HG03342 (cell line): ENCODE measurements around the gene HINT1.
"Not testable (repeated sequence)": the region's sequence is repeated elsewhere in the genome, so short reads cannot be mapped to it uniquely, and the experiment has no call there.

Experiments used
- ATAC-seq: cut with Tn5 transposase; IDR thresholded peaks from one replicate; pipeline ENCODE4 v1.9.1; 2021; ENCODE audit warnings: mild to moderate bottlenecking, moderate library complexity; ENCODE audit not compliant: unreplicated experiment

HINT1 gene

GRCh38 chr5:131165119-131165727, at the start of gene HINT1:
HINT1 (minus strand) TSS chr5:131165256; CDS start chr5:131165205, 51 bp downstream.
- ATAC-seq: peak; percentile 83

- no peak for ATAC-seq
Observed at GRCh38 chr5:131214609-131215227, 49.7 kb upstream of the HINT1 start.

GRCh38 chr5:131212471-131213021, 47.5 kb upstream of the HINT1 start:
- peak; percentile 43 for ATAC-seq

- ATAC-seq: no peak
Observed at GRCh38 chr5:131211669-131212068, 46.6 kb upstream of the HINT1 start.

GRCh38 chr5:131210151-131210510, 45.1 kb upstream of the HINT1 start:
- ATAC-seq: no peak

- peak; percentile 83 for ATAC-seq
Observed at GRCh38 chr5:131209506-131210150, 44.6 kb upstream of the HINT1 start.

GRCh38 chr5:131209175-131209505, 44.1 kb upstream of the HINT1 start:
- no peak for ATAC-seq

GRCh38 chr5:131206772-131207171, 41.7 kb upstream of the HINT1 start:
- no peak for ATAC-seq

GRCh38 chr5:131206061-131206460, 41.0 kb upstream of the HINT1 start:
- ATAC-seq: no peak

GRCh38 chr5:131204964-131205363, 39.9 kb upstream of the HINT1 start:
- ATAC-seq: no peak

GRCh38 chr5:131200560-131200959, 35.5 kb upstream of the HINT1 start:
- no peak for ATAC-seq

- ATAC-seq: no peak
Observed at GRCh38 chr5:131198625-131199024, 33.6 kb upstream of the HINT1 start.

- no peak for ATAC-seq
Observed at GRCh38 chr5:131196331-131196730, 31.3 kb upstream of the HINT1 start.

- no peak for ATAC-seq
Observed at GRCh38 chr5:131195696-131196095, 30.6 kb upstream of the HINT1 start.

- ATAC-seq: no peak
Observed at GRCh38 chr5:131194725-131195124, 29.7 kb upstream of the HINT1 start.

- ATAC-seq: not testable (repeated sequence)
Observed at GRCh38 chr5:131193897-131194296, 28.8 kb upstream of the HINT1 start.

- ATAC-seq: no peak
Observed at GRCh38 chr5:131193106-131193505, 28.1 kb upstream of the HINT1 start.

GRCh38 chr5:131186561-131187256, 21.7 kb upstream of the HINT1 start:
- no peak for ATAC-seq

- no peak for ATAC-seq
Observed at GRCh38 chr5:131185523-131186104, 20.6 kb upstream of the HINT1 start.

GRCh38 chr5:131182839-131183238, 17.8 kb upstream of the HINT1 start:
- no peak for ATAC-seq

- no peak for ATAC-seq
Observed at GRCh38 chr5:131180407-131180806, 15.4 kb upstream of the HINT1 start.
